ENCODE measurements around the gene DRC3.

Gene DRC3

GRCh38 chr17:18014006-18014405 is 41.3 kb downstream of the DRC3 start:
- no peak for TF ChIP-seq CTCF (IDR thresholded peaks at IDR 0.05; ENCODE audit: low read depth, low read length, missing control alignments)
- no peak overlapping the region for H3K4me3 ChIP-seq (replicated peaks; ENCODE audit: low read depth, low read length)

GRCh38 chr17:18015593-18015992 is 42.9 kb downstream of the DRC3 start:
- DNase-seq (ENCODE audit: extremely low read depth, low read depth): no peak
- TF ChIP-seq CTCF (IDR thresholded peaks at IDR 0.05; ENCODE audit: low read depth, low read length, missing control alignments): no peak
- no peak overlapping the region for H3K4me3 ChIP-seq (replicated peaks; ENCODE audit: low read depth, low read length)

More at GRCh38 chr17:18014006-18014405, 41.3 kb downstream of the DRC3 start:
- DNase-seq (ENCODE audit: extremely low read depth, low read depth): no peak

- DNase-seq (ENCODE audit: extremely low read depth, low read depth): no peak
- no peak for TF ChIP-seq CTCF (IDR thresholded peaks at IDR 0.05; ENCODE audit: low read depth, low read length, missing control alignments)
- H3K4me3 ChIP-seq (replicated peaks; ENCODE audit: low read depth, low read length): no peak overlapping the region
These were observed 43.8 kb downstream of the DRC3 start for GRCh38 chr17:18016426-18016825.

GRCh38 chr17:18017958-18018357 is 45.3 kb downstream of the DRC3 start:
- H3K4me3 ChIP-seq (replicated peaks; ENCODE audit: low read depth, low read length): no peak overlapping the region
- TF ChIP-seq CTCF (IDR thresholded peaks at IDR 0.05; ENCODE audit: low read depth, low read length, missing control alignments): no peak
- DNase-seq (ENCODE audit: extremely low read depth, low read depth): no peak

GRCh38 chr17:18018411-18018921 is 45.8 kb downstream of the DRC3 start:
- H3K4me3 ChIP-seq (replicated peaks; ENCODE audit: low read depth, low read length): no peak overlapping the region
- no peak for TF ChIP-seq CTCF (IDR thresholded peaks at IDR 0.05; ENCODE audit: low read depth, low read length, missing control alignments)
- DNase-seq (ENCODE audit: extremely low read depth, low read depth): no peak

GRCh38 chr17:18019838-18020154 is 47.1 kb downstream of the DRC3 start:
- TF ChIP-seq CTCF (IDR thresholded peaks at IDR 0.05; ENCODE audit: low read depth, low read length, missing control alignments): no peak
- DNase-seq (ENCODE audit: extremely low read depth, low read depth): no peak
- H3K4me3 ChIP-seq (replicated peaks; ENCODE audit: low read depth, low read length): no peak overlapping the region

- no peak overlapping the region for H3K4me3 ChIP-seq (replicated peaks; ENCODE audit: low read depth, low read length)
- no peak for TF ChIP-seq CTCF (IDR thresholded peaks at IDR 0.05; ENCODE audit: low read depth, low read length, missing control alignments)
- no peak for DNase-seq (ENCODE audit: extremely low read depth, low read depth)
These were observed 48.3 kb downstream of the DRC3 start for GRCh38 chr17:18020971-18021370.
